GM12801 (cell line): ENCODE measurements around the gene RAB9A.

Experiments used
- TF ChIP-seq, protein P1 (sequence below): IDR thresholded peaks from one replicate; pipeline ENCODE4 v1.5.1; 2011; ENCODE audit warnings: control low read depth; ENCODE audit not compliant: insufficient read length; ENCODE audit errors: extremely low read depth

RAB9A gene

DNA sequence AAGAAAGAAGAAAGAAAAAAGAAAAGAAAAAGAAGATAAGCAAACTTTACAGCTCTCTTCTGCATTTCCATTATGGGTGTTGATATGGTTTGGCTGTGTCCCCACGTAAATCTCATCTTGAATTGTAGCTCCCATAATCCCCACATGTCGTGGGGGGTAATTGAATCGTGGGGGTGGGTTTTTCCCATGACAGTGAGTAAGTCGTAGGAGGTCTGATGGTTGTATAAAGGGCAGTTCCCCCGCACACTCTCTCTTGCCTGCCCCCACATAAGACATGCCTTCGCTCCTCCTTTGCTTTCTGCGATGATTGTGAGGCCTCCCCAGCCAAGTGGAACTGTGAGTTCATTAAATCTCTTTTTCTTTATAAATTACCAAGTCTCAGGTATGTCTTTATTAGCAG, 7.3 kb upstream of the RAB9A start:
- TF ChIP-seq, protein P1, sequence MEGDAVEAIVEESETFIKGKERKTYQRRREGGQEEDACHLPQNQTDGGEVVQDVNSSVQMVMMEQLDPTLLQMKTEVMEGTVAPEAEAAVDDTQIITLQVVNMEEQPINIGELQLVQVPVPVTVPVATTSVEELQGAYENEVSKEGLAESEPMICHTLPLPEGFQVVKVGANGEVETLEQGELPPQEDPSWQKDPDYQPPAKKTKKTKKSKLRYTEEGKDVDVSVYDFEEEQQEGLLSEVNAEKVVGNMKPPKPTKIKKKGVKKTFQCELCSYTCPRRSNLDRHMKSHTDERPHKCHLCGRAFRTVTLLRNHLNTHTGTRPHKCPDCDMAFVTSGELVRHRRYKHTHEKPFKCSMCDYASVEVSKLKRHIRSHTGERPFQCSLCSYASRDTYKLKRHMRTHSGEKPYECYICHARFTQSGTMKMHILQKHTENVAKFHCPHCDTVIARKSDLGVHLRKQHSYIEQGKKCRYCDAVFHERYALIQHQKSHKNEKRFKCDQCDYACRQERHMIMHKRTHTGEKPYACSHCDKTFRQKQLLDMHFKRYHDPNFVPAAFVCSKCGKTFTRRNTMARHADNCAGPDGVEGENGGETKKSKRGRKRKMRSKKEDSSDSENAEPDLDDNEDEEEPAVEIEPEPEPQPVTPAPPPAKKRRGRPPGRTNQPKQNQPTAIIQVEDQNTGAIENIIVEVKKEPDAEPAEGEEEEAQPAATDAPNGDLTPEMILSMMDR: no peak

DNA sequence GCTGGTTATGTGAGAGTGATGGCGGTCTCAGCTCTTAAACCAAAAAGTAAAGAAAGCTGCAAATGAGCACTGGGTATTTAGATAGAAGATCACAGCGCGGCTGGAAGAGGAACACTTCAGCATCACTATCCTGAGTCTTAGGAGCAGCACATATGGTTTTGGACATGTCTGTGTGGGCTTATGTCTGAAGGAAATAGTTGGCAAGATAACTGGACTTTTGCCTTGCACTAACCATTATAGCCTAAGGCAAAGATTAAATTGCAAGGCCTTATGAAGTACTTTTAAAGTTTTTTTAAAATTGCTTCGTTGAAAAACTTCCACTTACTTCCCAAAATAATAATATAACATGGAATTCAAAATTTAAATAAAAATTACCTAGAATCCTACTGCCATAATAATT, 4.6 kb upstream of the RAB9A start:
- TF ChIP-seq, protein P1: no peak

DNA sequence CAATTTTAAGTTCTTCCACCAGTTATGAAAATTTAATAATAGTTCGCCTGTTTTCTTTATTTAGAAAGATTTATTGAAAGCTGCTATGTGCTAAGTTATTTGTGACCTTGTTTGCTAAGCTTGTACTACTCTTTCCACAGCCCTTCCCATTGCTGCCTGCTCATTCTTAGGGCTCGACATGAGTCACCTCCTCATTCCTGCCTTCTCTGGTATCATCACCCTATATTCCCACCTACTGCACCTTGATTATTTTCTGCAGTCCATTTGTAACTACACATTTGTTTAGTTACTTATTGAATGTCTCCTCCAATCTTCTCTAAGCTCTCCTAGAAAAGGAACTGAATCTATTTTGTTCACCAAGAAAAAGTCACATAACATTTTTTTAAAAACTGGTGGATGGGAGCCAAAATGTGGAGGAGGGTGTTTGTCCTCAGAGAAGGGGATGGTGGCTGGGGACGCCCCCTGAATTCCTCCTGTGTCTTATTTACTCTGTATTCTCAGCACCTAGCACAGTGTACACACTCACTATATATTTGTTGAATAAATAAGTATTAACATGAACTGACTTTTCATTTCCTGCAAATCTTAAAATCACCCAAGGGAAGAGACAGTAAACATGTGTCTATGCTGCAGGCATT, 3.7 kb upstream of the RAB9A start:
- TF ChIP-seq, protein P1: no peak

DNA sequence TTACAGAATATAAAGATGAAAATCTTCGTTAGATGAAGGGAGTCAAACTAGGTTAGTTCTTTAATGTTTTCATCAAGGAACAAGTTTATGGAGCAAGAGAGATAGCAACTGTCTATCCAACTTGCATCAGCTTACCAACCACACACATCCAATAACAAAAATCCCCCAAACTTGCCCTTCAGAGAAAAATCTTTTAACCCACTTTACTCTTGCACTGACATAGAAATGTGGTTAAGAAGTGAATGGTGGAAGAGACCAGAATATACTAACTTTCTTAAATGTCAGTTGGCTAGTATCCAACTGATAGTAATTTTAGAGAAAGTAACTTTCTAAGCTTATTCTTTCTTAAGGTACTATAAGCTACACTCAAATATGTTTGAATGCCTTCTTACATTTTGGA, 1.7 kb upstream of the RAB9A start:
- TF ChIP-seq, protein P1: no peak

DNA sequence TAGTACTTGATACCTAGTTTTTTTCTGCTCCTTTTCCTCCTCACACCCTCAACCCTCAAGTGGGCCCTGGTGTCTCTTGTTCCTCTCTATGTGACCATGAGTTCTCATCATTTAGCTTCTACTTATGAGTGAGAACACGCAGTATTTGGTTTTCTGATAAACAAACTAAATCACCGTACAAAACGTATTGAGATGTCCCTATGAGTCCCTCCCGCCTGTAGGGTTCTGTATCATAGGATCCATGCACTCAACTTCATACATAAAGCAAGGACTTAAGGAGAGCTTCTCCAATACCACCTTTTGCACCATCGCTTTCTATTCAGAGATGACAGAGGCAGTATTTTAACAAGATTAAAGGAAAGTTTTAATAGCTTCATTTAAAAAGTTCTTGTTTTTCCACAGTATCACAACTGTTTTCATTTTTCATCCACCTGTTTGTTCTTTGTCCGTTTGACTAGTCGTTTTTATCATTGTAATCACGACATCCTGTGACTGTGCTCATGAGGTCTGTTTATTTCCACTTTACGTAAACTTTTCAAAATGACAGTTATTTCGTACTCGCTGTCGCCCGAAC, 457 bp upstream of the RAB9A start:
- TF ChIP-seq, protein P1: no peak

DNA sequence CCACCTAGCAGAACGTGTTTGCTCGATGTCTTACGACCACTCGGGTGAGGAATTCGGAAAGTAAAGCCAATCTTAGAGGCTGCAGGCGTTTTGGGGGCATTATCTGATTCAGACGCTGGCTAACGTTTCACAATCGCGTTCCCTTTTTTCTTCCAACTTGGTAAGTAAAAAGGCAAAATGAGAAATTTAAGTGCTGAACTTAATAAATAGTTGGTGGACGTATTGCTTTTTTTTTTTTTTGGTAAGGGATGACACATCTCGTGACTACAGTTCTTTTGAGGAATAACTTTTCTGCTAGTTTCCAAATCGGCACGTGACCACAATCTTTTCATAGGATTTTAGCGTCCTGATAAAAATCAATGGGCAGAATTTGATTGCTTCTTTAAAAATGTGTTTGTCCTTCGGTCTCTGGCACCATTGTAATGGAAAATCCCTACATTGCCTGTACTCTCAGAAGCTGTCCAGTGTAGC, 848 bp downstream of the RAB9A start:
- TF ChIP-seq, protein P1: no peak

DNA sequence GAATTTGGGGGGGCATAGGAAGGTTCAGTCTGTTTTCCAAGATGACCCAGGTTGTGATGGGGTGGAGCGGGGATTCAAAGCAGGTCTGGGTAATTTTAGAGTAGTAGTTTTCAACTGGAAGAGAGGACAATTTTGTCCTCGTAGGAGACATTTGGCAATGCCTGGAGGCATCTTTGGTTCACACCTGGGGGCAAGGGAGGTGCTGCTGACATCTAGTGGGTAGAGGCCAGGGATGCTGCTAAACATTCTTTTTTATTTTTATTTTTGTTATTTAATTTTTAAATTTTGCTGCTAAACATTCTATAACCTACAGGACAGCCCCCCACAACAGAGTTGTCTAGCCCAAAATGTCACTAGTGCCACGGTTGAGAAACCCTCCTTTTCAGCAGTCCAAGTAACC, 1.9 kb downstream of the RAB9A start:
- TF ChIP-seq, protein P1: no peak
